SK-MEL-5 (cell line): ENCODE data around the gene STRN4. TPM values are rescaled to one million over a fixed set of nuclear protein-coding genes. Genes with fewer than 3 reads are reported as not detected.
"Not testable (repeated sequence)": the region's sequence is repeated elsewhere in the genome, so short reads cannot be mapped to it uniquely, and the experiment has no call there.

Source experiments
- DNase-seq: peaks from one replicate; pipeline ENCODE4 v3.0.0-alpha.2; 2016; ENCODE audit warnings: low read depth, low spot score
- in situ Hi-C: cut with HindIII; loops from 2 replicates; pipeline ENCODE4 v1.10.0; 2016; ENCODE audit warnings: low sequenced_read_pairs, high pct_unique_total_duplicates, low pct_unique_long_range_greater_than_20kb
- total RNA-seq: library from RNA; depleted of rRNA; stranded (reverse); fragments of >200 nt; shearing (Covaris generic); gene quantifications from 2 replicates; pipeline ENCODE4 v1.2.3, GENCODE V29; 2014

STRN4 gene
- total RNA-seq, 1 experiment from 2014 or later: 61.9 TPM

DNA sequence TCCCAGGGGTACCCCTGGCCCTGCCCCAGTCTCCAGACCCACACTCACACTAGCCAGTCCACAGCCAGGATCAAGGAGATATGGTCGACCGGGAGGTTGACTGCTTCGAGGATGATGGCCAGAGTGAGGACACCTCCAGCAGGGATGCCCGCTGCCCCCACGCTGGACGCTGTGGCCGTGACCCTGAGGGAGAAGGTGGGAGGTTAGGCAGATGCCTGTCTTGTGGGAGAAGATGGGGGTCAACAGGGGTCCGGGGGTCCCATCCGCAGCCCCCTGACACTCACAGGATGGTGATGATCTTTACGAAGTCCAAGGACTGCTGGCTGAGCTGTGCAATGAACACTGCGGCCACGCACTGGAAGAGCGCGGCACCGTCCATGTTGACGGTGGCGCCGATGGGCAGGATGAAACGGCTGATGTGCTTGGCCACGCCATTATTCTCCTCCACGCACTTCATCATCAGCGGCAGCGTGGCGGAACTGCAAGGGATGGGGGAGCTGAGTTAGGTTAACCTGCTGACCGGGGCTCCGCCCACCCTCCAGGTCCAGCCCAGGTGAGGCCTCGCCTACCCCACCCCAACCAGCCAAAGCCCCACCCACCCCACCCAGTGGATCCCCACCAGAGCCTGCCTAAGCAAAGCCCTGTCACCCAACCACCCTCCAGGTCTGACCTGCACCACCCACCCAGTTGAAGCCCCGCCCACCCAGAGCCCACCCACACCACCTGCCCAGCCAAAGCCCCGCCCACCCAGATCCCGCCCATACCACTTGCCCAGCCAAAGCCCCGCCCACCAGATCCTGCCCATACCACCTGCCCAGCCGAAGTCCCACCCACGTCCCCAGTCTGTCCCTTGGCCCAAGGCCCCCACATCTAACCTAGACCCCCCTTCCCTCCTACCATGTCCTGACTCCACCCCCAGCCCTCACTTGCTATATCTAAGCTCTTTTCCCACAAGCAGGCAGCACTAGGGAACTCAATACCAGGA is 31.0 kb upstream of the STRN4 start:
- DNase-seq: peak; percentile 47
- in situ Hi-C loops: no loop called here

- DNase-seq: no peak
- in situ Hi-C loops: no loop called here
Measured at GRCh38 chr19:46775642-46776258, 29.5 kb upstream of the STRN4 start.

- in situ Hi-C loops: no loop called here
- no peak for DNase-seq
Measured at GRCh38 chr19:46773018-46773399, 26.8 kb upstream of the STRN4 start.

DNA sequence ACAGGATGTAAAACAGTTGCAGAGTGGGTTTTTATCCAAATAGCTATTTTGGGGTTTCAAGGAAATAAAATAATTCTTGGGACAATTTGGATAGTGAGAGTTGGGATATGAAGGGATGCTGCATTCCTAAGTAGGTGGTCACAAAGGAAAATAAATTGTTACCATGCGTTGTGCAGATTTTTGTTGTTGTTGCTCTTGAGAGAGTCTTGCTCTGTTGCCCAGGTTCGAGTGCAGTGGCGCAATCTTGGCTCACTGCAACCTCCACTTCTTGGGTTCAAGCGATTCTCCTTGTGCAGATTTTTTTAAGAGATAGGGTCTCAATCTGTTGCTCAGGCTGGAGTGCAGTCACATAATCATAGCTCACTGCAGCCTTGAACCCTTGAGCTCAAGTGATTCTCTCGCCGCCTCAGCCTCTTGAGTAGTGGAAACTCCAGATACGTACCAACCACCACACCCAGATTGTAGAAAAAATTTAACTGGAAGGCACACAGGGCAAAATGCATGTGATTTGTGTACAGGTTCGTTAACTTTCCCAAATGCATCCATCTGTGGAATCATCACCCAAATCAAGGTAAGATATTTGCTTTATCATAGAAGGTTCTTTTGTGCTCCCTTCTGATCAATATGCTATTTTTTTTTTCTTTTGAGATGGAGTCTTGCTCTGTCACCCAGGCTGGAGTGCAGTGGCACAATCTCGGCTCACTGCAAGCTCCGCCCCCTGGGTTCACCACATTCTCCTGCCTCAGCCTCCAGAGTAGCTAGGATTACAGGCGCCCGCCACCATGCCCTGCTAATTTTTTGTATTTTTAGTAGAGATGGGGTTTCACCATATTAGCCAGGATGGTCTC is 26.1 kb upstream of the STRN4 start:
- in situ Hi-C loops: no loop called here
- DNase-seq: no peak

DNA sequence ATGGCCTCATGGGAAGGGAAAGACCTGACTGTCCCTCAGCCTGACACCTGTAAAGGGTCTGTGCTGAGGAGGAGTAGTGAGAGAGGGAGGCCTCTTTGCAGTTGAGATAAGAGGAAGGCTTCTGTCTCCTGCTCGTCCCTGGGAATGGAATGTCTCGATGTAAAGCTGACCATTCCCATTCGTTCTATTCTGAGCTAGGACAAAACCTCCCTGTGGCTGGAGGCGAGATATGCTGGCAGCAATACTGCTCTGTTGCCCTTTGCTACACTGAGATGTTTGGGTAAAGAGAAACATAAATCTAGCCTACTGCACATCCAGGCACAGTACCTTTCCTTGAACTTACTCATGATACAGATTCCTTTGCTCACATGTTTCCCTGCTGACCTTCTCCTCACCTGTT is 22.5 kb upstream of the STRN4 start:
- in situ Hi-C loops, DNase-seq: not testable (repeated sequence)

- in situ Hi-C loops: no loop called here
- DNase-seq: peak; percentile 66
Measured at GRCh38 chr19:46766569-46767317, 20.5 kb upstream of the STRN4 start.

DNA sequence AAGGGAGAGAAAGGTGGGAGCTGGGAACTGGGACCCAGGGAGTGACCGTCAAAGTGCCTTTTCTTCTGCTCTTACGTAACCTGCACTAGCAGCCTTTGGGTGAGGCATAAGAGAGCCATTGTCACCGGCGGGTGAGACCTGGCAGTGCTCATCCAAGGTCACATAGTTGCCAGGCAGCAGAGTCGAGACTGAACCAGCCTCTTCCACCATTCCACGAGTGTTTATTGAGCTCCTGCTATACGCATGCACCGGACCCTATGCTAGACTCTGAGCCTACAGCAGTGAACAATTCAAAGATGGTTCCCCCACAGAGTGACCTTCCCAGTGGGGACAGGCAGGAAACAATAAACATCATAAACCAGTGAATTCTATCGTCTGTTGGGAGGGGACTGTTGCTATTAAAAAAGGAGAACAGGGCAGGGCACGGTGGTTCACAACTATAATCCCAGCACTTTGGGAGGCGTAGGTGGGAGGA is 18.6 kb upstream of the STRN4 start:
- in situ Hi-C loops: no loop called here
- peak; percentile 62 for DNase-seq

- DNase-seq: no peak
- in situ Hi-C loops: no loop called here
Measured at GRCh38 chr19:46762245-46762890, 16.1 kb upstream of the STRN4 start.

DNA sequence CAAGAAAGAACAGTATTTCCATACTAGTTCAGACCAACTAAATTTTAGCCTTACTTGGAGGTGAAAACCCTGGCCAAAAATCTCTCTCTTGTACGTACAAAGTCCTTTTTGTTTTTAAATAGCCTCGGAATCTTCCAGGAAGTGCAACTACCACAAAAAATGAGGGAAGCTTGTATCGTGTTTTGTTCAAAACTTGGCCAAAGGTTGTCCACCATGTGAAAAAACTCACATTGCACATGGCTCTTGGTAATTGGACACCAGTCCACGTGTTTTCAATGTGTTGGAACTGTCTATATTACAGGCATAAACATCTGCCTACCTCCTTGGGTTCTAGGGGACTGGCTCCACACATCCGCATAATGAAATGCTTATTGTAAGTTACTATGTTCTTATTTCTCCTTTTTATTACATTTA is 15.2 kb upstream of the STRN4 start:
- peak; percentile 43 for DNase-seq

DNA sequence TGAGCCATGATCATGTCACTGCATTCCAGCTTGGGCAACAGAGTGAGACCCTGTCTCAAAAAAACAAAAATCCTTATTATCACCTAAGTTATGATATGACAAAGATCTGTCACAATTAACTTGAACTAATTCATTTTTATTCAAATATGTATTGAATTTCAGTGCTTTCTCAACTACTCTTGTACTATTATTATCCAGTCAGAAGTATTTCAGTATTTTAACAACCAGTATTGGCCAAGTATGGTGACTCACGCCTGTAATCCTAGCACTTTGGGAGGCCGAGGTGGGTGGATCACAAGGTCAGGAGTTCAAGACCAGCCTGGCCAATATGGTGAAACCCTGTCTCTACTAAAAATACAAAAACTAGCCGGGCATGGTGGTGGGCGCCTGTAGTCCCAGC is 14.6 kb upstream of the STRN4 start:
- DNase-seq, in situ Hi-C loops: not testable (repeated sequence)

More for the DNA sequence above, 15.2 kb upstream of the STRN4 start:
- in situ Hi-C loops: no loop called here

DNA sequence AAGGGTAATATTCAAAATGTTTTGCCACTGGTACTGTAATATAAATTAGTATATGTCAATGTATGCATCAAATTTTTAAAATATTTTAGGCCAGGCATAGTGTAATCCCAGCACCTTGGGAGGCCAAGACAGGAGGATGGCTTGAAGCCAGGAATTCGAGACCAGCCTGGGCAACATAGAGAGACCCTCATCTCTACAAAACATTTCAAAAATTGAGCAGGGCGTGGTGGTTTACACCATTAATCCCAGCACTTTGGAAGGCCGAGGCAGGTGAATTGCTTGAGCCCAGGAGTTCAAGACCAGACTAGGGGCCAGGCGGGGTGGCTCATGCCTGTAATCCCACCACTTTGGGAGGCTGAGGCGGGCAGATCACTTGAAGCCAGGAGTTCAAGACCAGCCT is 14.1 kb upstream of the STRN4 start:
- in situ Hi-C loops: no loop called here
- no peak for DNase-seq

- DNase-seq: no peak
- in situ Hi-C loops: no loop called here
Measured at GRCh38 chr19:46759817-46760333, 13.6 kb upstream of the STRN4 start.

DNA sequence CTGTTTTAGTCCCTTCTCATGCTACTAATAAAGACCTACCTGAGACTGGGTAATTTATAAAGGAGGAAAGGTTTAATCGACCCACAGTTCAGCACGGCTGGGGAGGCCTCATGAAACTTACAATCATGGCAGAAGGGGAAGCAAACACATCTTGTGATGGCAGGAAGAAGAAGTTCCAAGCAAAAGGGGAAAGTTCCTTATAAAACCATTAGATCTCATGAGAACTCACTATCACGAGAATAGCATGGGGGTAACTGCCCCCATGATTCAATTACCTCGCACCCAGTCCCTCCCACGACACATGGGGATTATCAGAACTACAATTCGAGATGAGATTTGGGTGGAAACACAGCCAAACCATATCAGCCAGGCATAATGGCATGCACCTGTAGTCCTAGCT is 13.0 kb upstream of the STRN4 start:
- in situ Hi-C loops: no loop called here
- DNase-seq: no peak

- in situ Hi-C loops: no loop called here
- no peak for DNase-seq
Measured at GRCh38 chr19:46756544-46756888, 10.3 kb upstream of the STRN4 start.

- in situ Hi-C loops: no loop called here
Measured at GRCh38 chr19:46755853-46756543, 9.7 kb upstream of the STRN4 start.

More at GRCh38 chr19:46755853-46756543, 9.7 kb upstream of the STRN4 start:
- DNase-seq: no peak
